K562 (cell line): ENCODE results near the gene ITGB2. TPM values are rescaled to one million over a fixed set of nuclear protein-coding genes. Genes with fewer than 3 reads are reported as not detected.

Experiments used
- CC2D1A ChIP-seq: fragments of 450-650 bp; IDR thresholded peaks from 2 replicates; pipeline ENCODE4 v1.6.1; 2017; ENCODE audit warnings: mild to moderate bottlenecking
- FUS ChIP-seq: fragments of 200-400 bp; formaldehyde crosslinking; optimal IDR thresholded peaks from 2 replicates; pipeline ENCODE3; 2017; ENCODE audit warnings: low read depth, low read length
- ILF3 ChIP-seq: fragments of 450-650 bp; IDR thresholded peaks from 2 replicates; pipeline ENCODE4 v1.6.1; 2018; ENCODE audit warnings: antibody characterized with exemption, mild to moderate bottlenecking, moderate library complexity, borderline replicate concordance
- MAFG ChIP-seq: fragments of 450-650 bp; conservative IDR thresholded peaks from 2 replicates; pipeline ENCODE4 v1.6.1; 2016; ENCODE audit warnings: missing genetic modification characterization, missing compliant biosample characterization
- MITF ChIP-seq: IDR thresholded peaks from 2 replicates; pipeline ENCODE4 v1.6.1; 2014; ENCODE audit warnings: antibody characterized with exemption
- NR0B1 ChIP-seq: fragments of 450-650 bp; IDR thresholded peaks from one replicate; pipeline ENCODE4 v1.6.1; 2018; ENCODE audit warnings: mild to moderate bottlenecking, moderate library complexity; ENCODE audit not compliant: partially characterized antibody
- RBM14 ChIP-seq: fragments of 200-400 bp; formaldehyde crosslinking; IDR thresholded peaks from 2 replicates; pipeline ENCODE4 v1.6.1; 2018; ENCODE audit warnings: low read depth, mild to moderate bottlenecking, low read length, moderate library complexity, borderline replicate concordance; ENCODE audit not compliant: insufficient read depth
- SMARCA5 ChIP-seq: fragments of 450-650 bp; IDR thresholded peaks from 2 replicates; pipeline ENCODE4 v1.6.1; 2016
- SMARCC2 ChIP-seq: fragments of 450-650 bp; IDR thresholded peaks from 2 replicates; pipeline ENCODE4 v1.6.1; 2017; ENCODE audit warnings: antibody characterized with exemption, moderate library complexity, mild to moderate bottlenecking, low read depth
- TCF7 ChIP-seq: sonication (generic); IDR thresholded peaks from 2 replicates; pipeline ENCODE4 v1.6.1; 2016; ENCODE audit warnings: antibody characterized with exemption, borderline replicate concordance
- ZEB2 ChIP-seq: fragments of 450-650 bp; IDR thresholded peaks from 2 replicates; pipeline ENCODE4 v1.6.1; 2016
- ZNF224 ChIP-seq: sonication (generic); formaldehyde crosslinking; IDR thresholded peaks from 2 replicates; pipeline ENCODE4 v1.8.0; 2022; ENCODE audit warnings: mild to moderate bottlenecking, missing genetic modification reagents
- ZNF655 ChIP-seq: fragments of 250-450 bp; sonication (Bioruptor Pico); IDR thresholded peaks from 2 replicates; pipeline ENCODE4 v1.5.0; 2021
- polyA plus RNA-seq, 8 experiments: library from polyadenylated mRNA; depleted of rRNA in 4 of 8; stranded (reverse) in 5 of 8; unstranded in 3 of 8; fragments of >200 nt; fragmentation: Nextera tagmentation in 2 of 8; fragmentation: Illumina TruSeq in 1 of 8; extraction: Ambion mirVana in 2 of 8; extraction: Trizol in 1 of 8; gene quantifications; 2 replicates each; pipeline versions ENCODE4 v1.2.1 to v1.2.3, GENCODE V29; 2011 to 2014; ENCODE audit warnings: inconsistent platforms in 1 of 8, missing spikeins in 1 of 8
- total RNA-seq, 7 experiments: library from RNA; depleted of rRNA in 6 of 7; stranded (reverse); fragments of >200 nt in 6 of 7; fragmentation: Illumina TruSeq in 2 of 7; extraction: Trizol in 2 of 7; gene quantifications; 2 replicates each; pipeline versions ENCODE4 v1.2.1 to v1.2.3, GENCODE V29; 2011 to 2021; ENCODE audit warnings: low replicate concordance in 1 of 7
- TF ChIP-seq, protein P1 (sequence below): fragments of 250-450 bp; sonication (Bioruptor Pico); IDR thresholded peaks from 2 replicates; pipeline ENCODE4 v1.8.0; 2021; ENCODE audit warnings: moderate library complexity, mild to moderate bottlenecking, inconsistent platforms
- TF ChIP-seq, protein P2 (sequence below): fragments of 450-650 bp; IDR thresholded peaks from 2 replicates; pipeline ENCODE4 v1.6.1; 2016; ENCODE audit warnings: mild to moderate bottlenecking
- TF ChIP-seq, protein P3 (sequence below): sonication (generic); formaldehyde crosslinking; IDR thresholded peaks from 2 replicates; pipeline ENCODE4 v1.8.0; 2022; ENCODE audit warnings: mild to moderate bottlenecking, low read depth, missing genetic modification reagents
- TF ChIP-seq, protein P4 (sequence below): fragments of 250-450 bp; sonication (Bioruptor Pico); IDR thresholded peaks from 2 replicates; pipeline ENCODE4 v1.4.0; 2020; ENCODE audit warnings: mild to moderate bottlenecking

Gene ITGB2
- total and polyA plus RNA-seq, 9 of the 15 experiments (the other 6 are each of a cell fraction or from before 2014, with no cell fraction given): 0.07 to 1.3 (median 0.51) TPM; not detected in 2

DNA sequence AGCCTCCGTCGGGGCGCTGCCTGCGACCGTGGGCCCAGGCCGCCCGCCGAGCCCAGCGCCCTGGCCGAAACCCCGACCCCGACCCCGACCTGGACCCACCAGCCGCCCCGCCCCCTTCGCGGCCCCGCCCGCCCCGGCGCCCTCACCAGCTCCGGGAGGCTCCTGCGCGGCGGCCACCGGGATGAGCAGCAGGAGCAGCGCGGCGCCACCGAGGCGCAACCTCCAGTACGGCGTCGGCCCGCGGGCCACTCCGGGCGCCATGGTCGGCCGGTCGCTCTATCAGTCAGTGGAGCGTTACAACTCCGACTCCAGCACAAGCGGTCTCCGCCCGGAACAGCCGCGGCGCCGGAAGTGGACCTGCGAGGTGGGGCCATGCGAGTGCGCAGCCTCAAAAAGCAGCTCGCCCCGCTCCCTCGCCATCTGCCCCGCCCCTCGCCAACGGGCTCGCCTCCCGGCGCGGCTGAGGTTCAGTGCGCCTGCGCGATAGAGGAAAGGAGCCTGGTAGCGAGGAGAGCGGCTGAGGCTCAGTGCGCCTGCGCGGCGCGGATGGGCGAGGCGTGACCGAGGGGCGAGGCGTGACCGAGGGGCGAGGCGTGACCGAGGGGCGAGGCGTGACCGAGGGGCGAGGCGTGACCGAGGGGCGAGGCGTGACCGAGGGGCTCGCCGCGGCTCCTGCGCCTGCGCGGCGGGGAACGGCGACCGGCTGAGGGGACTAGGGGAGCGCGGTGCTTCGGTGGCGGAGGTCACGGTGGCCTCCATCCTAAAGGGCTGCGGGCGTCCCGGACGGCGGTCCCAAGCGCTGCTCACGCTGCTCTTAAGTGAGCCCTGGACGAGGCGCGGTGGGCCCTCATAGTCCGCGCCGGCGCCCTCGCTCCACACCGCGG, 47.1 kb downstream of the ITGB2 start, which contains the start of gene PTTG1IP (continued):
- no peak for TF ChIP-seq NR0B1
- TF ChIP-seq RBM14: no peak
- TF ChIP-seq, protein P1, sequence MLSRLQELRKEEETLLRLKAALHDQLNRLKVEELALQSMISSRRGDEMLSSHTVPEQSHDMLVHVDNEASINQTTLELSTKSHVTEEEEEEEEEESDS: no peak
- TF ChIP-seq CC2D1A: no peak
- TF ChIP-seq SMARCA5: no peak
- TF ChIP-seq, protein P2, sequence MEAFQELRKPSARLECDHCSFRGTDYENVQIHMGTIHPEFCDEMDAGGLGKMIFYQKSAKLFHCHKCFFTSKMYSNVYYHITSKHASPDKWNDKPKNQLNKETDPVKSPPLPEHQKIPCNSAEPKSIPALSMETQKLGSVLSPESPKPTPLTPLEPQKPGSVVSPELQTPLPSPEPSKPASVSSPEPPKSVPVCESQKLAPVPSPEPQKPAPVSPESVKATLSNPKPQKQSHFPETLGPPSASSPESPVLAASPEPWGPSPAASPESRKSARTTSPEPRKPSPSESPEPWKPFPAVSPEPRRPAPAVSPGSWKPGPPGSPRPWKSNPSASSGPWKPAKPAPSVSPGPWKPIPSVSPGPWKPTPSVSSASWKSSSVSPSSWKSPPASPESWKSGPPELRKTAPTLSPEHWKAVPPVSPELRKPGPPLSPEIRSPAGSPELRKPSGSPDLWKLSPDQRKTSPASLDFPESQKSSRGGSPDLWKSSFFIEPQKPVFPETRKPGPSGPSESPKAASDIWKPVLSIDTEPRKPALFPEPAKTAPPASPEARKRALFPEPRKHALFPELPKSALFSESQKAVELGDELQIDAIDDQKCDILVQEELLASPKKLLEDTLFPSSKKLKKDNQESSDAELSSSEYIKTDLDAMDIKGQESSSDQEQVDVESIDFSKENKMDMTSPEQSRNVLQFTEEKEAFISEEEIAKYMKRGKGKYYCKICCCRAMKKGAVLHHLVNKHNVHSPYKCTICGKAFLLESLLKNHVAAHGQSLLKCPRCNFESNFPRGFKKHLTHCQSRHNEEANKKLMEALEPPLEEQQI: no peak
- TF ChIP-seq TCF7: no peak
- TF ChIP-seq, protein P3, sequence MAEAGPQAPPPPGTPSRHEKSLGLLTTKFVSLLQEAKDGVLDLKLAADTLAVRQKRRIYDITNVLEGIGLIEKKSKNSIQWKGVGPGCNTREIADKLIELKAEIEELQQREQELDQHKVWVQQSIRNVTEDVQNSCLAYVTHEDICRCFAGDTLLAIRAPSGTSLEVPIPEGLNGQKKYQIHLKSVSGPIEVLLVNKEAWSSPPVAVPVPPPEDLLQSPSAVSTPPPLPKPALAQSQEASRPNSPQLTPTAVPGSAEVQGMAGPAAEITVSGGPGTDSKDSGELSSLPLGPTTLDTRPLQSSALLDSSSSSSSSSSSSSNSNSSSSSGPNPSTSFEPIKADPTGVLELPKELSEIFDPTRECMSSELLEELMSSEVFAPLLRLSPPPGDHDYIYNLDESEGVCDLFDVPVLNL (CRISPR knock-in tag): peak; percentile 79
- TF ChIP-seq FUS: peak; percentile 28
- no peak for TF ChIP-seq ZNF224
- no peak for TF ChIP-seq MITF
- no peak for TF ChIP-seq MAFG
- no peak for TF ChIP-seq ILF3
- TF ChIP-seq ZNF655 (CRISPR knock-in tag): no peak
- no peak for TF ChIP-seq ZEB2
- TF ChIP-seq SMARCC2: no peak
- TF ChIP-seq, protein P4, sequence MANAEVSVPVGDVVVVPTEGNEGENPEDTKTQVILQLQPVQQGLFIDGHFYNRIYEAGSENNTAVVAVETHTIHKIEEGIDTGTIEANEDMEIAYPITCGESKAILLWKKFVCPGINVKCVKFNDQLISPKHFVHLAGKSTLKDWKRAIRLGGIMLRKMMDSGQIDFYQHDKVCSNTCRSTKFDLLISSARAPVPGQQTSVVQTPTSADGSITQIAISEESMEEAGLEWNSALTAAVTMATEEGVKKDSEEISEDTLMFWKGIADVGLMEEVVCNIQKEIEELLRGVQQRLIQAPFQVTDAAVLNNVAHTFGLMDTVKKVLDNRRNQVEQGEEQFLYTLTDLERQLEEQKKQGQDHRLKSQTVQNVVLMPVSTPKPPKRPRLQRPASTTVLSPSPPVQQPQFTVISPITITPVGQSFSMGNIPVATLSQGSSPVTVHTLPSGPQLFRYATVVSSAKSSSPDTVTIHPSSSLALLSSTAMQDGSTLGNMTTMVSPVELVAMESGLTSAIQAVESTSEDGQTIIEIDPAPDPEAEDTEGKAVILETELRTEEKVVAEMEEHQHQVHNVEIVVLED (CRISPR knock-in tag): peak; percentile 19; the same call in 1 of the 2 replicates
